Upper lobe of right lung (tissue), 1 donor: ENCODE data around the gene HLA-C. TPM values are rescaled to one million over a fixed set of nuclear protein-coding genes. Genes with fewer than 3 reads are reported as not detected.

Experiments used
- ATAC-seq: fragments of 200-7000 bp; cut with Tn5 transposase; one replicate; pipeline ENCODE4 v1.9.1; 2020; ENCODE audit warnings: mild to moderate bottlenecking, moderate library complexity
- DNase-seq: peaks from one replicate; pipeline ENCODE4 v3.0.0-alpha.2; 2020
- H3K27ac ChIP-seq: fragments of 200-600 bp; one replicate; pipeline ENCODE4 v1.8.0; 2022
- H3K27me3 ChIP-seq: fragments of 200-600 bp; one replicate; pipeline ENCODE4 v1.8.0; 2022; ENCODE audit warnings: mild to moderate bottlenecking
- H3K36me3 ChIP-seq: fragments of 200-600 bp; one replicate; pipeline ENCODE4 v1.8.0; 2022
- H3K4me1 ChIP-seq: fragments of 200-600 bp; one replicate; pipeline ENCODE4 v1.8.0; 2022
- H3K4me3 ChIP-seq: fragments of 200-600 bp; one replicate; pipeline ENCODE4 v1.8.0; 2022; ENCODE audit warnings: mild to moderate bottlenecking
- H3K9me3 ChIP-seq: fragments of 200-600 bp; one replicate; pipeline ENCODE4 v1.8.0; 2022
- CTCF ChIP-seq: fragments of 200-600 bp; IDR thresholded peaks from one replicate; pipeline ENCODE4 v1.8.0; 2022; ENCODE audit warnings: antibody characterized with exemption
- intact Hi-C: fragments of 100-400 bp; cut with DNase I; formaldehyde crosslinking; loops from one replicate; pipeline ENCODE4 v1.11.0; 2022
- total RNA-seq: library from RNA; stranded (reverse); fragmentation: NEBNext Ultra II Directional; extraction: Animal tissue kit (Norgen Biotek cat#: 25700); gene quantifications from one replicate; pipeline ENCODE4 v1.2.1, GENCODE V29; 2021
- donor health status: DM: no; HTN: yes; CAD: no; lungs with severe emphysema.

HLA-C gene
- total RNA-seq, 1 donor from 2014 or later: 1,073 TPM

- DNase-seq: no peak
- intact Hi-C loops: no loop called here
Measured at GRCh38 chr6:31225735-31226134, 46.2 kb downstream of the HLA-C start.

GRCh38 chr6:31222496-31222895 is 49.4 kb downstream of the HLA-C start:
- H3K9me3 ChIP-seq: no peaks in the 10 kb centered on the region
- no peak for TF ChIP-seq CTCF
- intact Hi-C loops: no loop called here
- no peak overlapping the region for H3K27ac ChIP-seq
- H3K4me3 ChIP-seq: no peak overlapping the region
- H3K27me3 ChIP-seq: no peaks in the 10 kb centered on the region
- DNase-seq (no peak), ATAC-seq (no peak)
- no peaks in the 10 kb centered on the region for H3K4me1 ChIP-seq
- H3K36me3 ChIP-seq: no peaks in the 10 kb centered on the region

More at GRCh38 chr6:31225735-31226134, 46.2 kb downstream of the HLA-C start:
- no peak overlapping the region for H3K4me3 ChIP-seq
- H3K9me3 ChIP-seq: no peaks in the 10 kb centered on the region
- H3K4me1 ChIP-seq: no peaks in the 10 kb centered on the region
- no peak overlapping the region for H3K27ac ChIP-seq
- TF ChIP-seq CTCF: no peak
- no peaks in the 10 kb centered on the region for H3K27me3 ChIP-seq
- no peak for ATAC-seq
- H3K36me3 ChIP-seq: no peaks in the 10 kb centered on the region

Other genes starting within 250 kb of the HLA-C start
- gene C6orf15, start 159.5 kb downstream of the HLA-C start, total RNA-seq: not detected
- gene PSORS1C1, start 157.3 kb downstream of the HLA-C start, total RNA-seq: 8.2 TPM
- gene CDSN, start 151.6 kb downstream of the HLA-C start, total RNA-seq: not detected
- not detected for gene PSORS1C2, start 133.0 kb downstream of the HLA-C start, total RNA-seq
- gene CCHCR1, start 114.3 kb downstream of the HLA-C start, total RNA-seq: 12.5 TPM
- 4.5 TPM for gene TCF19, start 113.5 kb downstream of the HLA-C start, total RNA-seq
- gene POU5F1, start 101.4 kb downstream of the HLA-C start, total RNA-seq: 2.8 TPM
- 2,632 TPM for gene HLA-B, start 85.1 kb upstream of the HLA-C start, total RNA-seq
- gene MICA, start 131.5 kb upstream of the HLA-C start, total RNA-seq: 36.6 TPM
- 8.2 TPM for gene MICB, start 226.1 kb upstream of the HLA-C start, total RNA-seq